RPMI8226 (cell line): ENCODE results near the gene TANGO2.
"Not testable (repeated sequence)": the region's sequence is repeated elsewhere in the genome, so short reads cannot be mapped to it uniquely, and the experiment has no call there.

Experiments used
- DNase-seq: peaks from one replicate; pipeline ENCODE4 v3.0.0-alpha.2; 2015

TANGO2 gene

GRCh38 chr22:20065896-20066616 is 45.1 kb downstream of the TANGO2 start:
- no peak for DNase-seq

GRCh38 chr22:20066617-20067383 is 45.9 kb downstream of the TANGO2 start:
- no peak for DNase-seq

- DNase-seq, result not testable (repeated sequence)
Observed at GRCh38 chr22:20067384-20067682, 46.4 kb downstream of the TANGO2 start.

GRCh38 chr22:20068640-20069039 is 47.7 kb downstream of the TANGO2 start:
- no peak for DNase-seq

GRCh38 chr22:20069331-20070042 is 48.6 kb downstream of the TANGO2 start:
- no peak for DNase-seq

GRCh38 chr22:20071524-20071972 is 50.6 kb downstream of the TANGO2 start:
- no peak for DNase-seq

- DNase-seq, result no peak
Observed at GRCh38 chr22:20076627-20077172, 55.8 kb downstream of the TANGO2 start.

GRCh38 chr22:20079745-20080444 is 59.0 kb downstream of the TANGO2 start, which contains the start of gene DGCR8:
Gene DGCR8 (plus strand): TSS chr22:20080241. CDS start chr22:20085964, 5,723 bp downstream.
- DNase-seq, result peak; percentile 74

- DNase-seq, result peak; percentile 58
Observed at GRCh38 chr22:20080445-20080775, 59.5 kb downstream of the TANGO2 start.

GRCh38 chr22:20080776-20081654 is 60.1 kb downstream of the TANGO2 start:
- peak; percentile 6 for DNase-seq

- no peak for DNase-seq
Observed at GRCh38 chr22:20083157-20083890, 62.4 kb downstream of the TANGO2 start.

- no peak for DNase-seq
Observed at GRCh38 chr22:20083891-20084546, 63.1 kb downstream of the TANGO2 start.

- DNase-seq, result no peak
Observed at GRCh38 chr22:20084547-20085413, 63.9 kb downstream of the TANGO2 start.

GRCh38 chr22:20085651-20086050 is 64.7 kb downstream of the TANGO2 start:
- DNase-seq, result no peak

GRCh38 chr22:20086101-20086599 is 65.2 kb downstream of the TANGO2 start:
- no peak for DNase-seq

- no peak for DNase-seq
Observed at GRCh38 chr22:20086763-20087162, 65.9 kb downstream of the TANGO2 start.

- DNase-seq, result no peak
Observed at GRCh38 chr22:20087319-20088262, 66.7 kb downstream of the TANGO2 start.

GRCh38 chr22:20088263-20088648 is 67.3 kb downstream of the TANGO2 start:
- DNase-seq, result no peak
